ENCODE data around the gene GALNT12.

DNA sequence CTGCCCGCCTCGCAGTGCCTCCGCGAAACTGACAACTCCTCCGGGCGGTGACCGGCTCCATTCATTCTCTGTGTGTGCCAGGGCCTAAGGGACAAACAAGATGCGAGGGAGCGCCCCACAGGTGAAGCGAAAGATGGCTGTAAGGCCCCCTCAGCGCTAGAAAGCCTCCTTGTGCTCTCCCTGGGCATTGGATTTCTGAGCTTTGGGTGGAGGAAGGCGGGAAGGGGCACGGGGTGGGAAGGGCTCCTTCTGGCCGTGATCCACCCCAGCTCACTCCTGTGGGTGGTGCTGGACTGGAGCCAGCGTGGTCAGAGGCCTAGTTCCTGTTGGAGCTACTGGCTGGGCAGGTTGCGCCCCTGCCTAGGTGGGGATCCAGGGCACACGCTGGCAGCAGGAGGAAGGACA lies 943 bp downstream of the GALNT12 start:
- TF ChIP-seq, protein P1, sequence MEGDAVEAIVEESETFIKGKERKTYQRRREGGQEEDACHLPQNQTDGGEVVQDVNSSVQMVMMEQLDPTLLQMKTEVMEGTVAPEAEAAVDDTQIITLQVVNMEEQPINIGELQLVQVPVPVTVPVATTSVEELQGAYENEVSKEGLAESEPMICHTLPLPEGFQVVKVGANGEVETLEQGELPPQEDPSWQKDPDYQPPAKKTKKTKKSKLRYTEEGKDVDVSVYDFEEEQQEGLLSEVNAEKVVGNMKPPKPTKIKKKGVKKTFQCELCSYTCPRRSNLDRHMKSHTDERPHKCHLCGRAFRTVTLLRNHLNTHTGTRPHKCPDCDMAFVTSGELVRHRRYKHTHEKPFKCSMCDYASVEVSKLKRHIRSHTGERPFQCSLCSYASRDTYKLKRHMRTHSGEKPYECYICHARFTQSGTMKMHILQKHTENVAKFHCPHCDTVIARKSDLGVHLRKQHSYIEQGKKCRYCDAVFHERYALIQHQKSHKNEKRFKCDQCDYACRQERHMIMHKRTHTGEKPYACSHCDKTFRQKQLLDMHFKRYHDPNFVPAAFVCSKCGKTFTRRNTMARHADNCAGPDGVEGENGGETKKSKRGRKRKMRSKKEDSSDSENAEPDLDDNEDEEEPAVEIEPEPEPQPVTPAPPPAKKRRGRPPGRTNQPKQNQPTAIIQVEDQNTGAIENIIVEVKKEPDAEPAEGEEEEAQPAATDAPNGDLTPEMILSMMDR (IDR thresholded peaks at IDR 0.05; ENCODE audit: insufficient read depth, low read depth, low read length): no peak
- no peak for TF ChIP-seq EZH2 (IDR thresholded peaks at IDR 0.05; ENCODE audit: insufficient read depth, low read length)
